ENCODE results near the gene PRKN. TPM values are rescaled to one million over a fixed set of nuclear protein-coding genes. Genes with fewer than 3 reads are reported as not detected.

The PRKN gene
- total RNA-seq, 2 donors from 2014 or later = 15.7 to 19.3 TPM

DNA sequence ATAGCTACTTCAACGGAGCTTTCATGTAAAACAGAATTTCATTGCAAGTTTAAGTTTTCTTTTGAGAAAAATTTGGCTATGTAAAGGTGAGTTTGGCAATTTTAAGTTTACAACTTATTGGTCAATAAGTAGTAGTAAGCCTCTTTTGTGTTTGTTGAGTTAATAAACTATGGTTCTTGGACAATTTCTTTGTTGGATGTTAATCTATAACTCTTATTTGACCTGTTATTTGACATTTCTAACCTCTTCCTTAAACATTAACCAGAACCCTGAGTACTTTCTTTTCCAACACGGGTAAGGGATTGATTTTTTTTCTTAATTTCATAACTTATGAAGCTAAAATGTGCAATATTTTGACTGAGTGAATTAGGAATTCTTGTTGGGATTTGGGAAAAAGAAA lies 354.4 kb downstream of the PRKN start:
- Histone ChIP-seq H3K27me3 (no peaks in the 10 kb centered on the region), H3K4me3 (no peak overlapping the region), H3K27ac (no peak overlapping the region), H3K9me3 (no peaks in the 10 kb centered on the region), H3K4me1 (peaks cover 0 to 10% of the 10 kb centered on the region in 2 donors), H3K36me3 (no peaks in the 10 kb centered on the region)
- TF ChIP-seq, protein P1, sequence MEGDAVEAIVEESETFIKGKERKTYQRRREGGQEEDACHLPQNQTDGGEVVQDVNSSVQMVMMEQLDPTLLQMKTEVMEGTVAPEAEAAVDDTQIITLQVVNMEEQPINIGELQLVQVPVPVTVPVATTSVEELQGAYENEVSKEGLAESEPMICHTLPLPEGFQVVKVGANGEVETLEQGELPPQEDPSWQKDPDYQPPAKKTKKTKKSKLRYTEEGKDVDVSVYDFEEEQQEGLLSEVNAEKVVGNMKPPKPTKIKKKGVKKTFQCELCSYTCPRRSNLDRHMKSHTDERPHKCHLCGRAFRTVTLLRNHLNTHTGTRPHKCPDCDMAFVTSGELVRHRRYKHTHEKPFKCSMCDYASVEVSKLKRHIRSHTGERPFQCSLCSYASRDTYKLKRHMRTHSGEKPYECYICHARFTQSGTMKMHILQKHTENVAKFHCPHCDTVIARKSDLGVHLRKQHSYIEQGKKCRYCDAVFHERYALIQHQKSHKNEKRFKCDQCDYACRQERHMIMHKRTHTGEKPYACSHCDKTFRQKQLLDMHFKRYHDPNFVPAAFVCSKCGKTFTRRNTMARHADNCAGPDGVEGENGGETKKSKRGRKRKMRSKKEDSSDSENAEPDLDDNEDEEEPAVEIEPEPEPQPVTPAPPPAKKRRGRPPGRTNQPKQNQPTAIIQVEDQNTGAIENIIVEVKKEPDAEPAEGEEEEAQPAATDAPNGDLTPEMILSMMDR (IDR thresholded peaks at IDR 0.05) = no peak
- DNase-seq (ENCODE audit: low spot score) = no peak

DNA sequence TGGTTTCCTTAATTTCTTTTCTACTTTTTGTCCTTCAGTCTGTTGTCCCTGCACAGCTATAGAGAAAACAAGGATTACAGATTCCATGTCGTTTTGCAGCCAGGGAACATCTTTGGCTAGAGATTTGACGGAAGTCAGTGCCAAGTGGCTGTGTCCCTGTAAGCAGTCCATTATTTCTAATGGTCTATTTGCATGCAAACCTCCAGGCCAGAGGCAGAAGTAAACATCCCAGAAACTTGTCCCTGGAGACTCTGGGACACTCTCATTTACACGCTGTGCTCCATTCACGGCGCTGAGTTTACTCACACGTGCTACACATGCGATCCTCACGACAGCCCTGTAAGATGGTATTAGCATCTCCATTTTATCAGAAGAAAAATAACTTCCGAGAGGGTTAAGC lies 355.5 kb downstream of the PRKN start:
- no peak overlapping the region for H3K4me3 ChIP-seq
- no peak overlapping the region for H3K27ac ChIP-seq
- H3K36me3 ChIP-seq = no peaks in the 10 kb centered on the region
- peaks cover 0 to 10% of the 10 kb centered on the region in 2 donors for H3K4me1 ChIP-seq
- no peaks in the 10 kb centered on the region for H3K9me3 ChIP-seq
- no peaks in the 10 kb centered on the region for H3K27me3 ChIP-seq
- DNase-seq (ENCODE audit: low spot score) = no peak
- TF ChIP-seq, protein P1 (IDR thresholded peaks at IDR 0.05) = no peak

DNA sequence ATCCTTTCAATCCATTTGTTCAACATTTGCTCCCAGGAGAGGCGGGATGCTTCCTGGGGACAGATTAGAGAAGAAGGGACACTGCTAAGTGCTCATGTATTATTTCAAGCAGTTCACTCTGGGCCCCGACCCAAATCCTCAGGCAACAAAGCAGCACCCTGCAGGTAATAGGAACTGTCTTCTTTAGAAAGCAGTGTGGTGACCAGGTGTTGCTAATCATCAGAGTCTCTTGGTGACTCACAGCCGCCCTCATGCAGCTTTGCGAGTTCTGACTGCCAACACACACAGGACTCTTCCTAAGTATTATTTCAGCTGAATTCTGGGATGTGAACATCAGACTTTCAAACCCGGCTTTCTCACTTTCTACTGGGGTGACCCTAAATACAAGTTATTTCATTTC lies 356.4 kb downstream of the PRKN start:
- TF ChIP-seq, protein P1 (IDR thresholded peaks at IDR 0.05) = no peak
- H3K36me3 ChIP-seq = no peaks in the 10 kb centered on the region
- DNase-seq (ENCODE audit: low spot score) = no peak

DNA sequence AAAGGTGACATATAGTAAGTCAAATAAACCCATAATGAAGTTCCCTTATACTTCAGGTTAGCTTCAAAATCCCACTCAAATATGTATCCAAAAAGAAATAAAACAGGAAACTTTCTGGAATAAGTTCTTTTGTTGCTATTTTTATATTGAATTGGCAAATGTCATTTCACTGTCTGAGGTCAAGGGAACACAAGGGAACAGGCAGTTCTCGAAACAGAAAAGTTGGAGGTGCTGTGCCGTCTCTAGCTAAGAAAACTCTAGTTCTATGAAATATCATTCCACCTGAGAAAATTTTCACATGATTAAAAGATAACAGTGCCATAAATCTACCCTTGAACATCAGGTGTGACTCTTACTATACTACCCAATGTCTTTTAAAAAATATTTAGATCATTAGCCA lies 358.5 kb downstream of the PRKN start:
- DNase-seq (ENCODE audit: low spot score) = no peak
- no peaks in the 10 kb centered on the region for H3K36me3 ChIP-seq
- H3K4me3 ChIP-seq = no peak overlapping the region
- H3K4me1 ChIP-seq = peaks cover 0 to 10% of the 10 kb centered on the region in 2 donors
- no peak overlapping the region for H3K27ac ChIP-seq
- no peaks in the 10 kb centered on the region for H3K27me3 ChIP-seq
- H3K9me3 ChIP-seq = no peaks in the 10 kb centered on the region
- TF ChIP-seq, protein P1 (IDR thresholded peaks at IDR 0.05) = no peak

More for the DNA sequence above, 356.4 kb downstream of the PRKN start:
- Histone ChIP-seq H3K27me3 (no peaks in the 10 kb centered on the region), H3K4me1 (peaks cover 0 to 10% of the 10 kb centered on the region in 2 donors), H3K9me3 (no peaks in the 10 kb centered on the region), H3K4me3 (no peak overlapping the region), H3K27ac (no peak overlapping the region)

DNA sequence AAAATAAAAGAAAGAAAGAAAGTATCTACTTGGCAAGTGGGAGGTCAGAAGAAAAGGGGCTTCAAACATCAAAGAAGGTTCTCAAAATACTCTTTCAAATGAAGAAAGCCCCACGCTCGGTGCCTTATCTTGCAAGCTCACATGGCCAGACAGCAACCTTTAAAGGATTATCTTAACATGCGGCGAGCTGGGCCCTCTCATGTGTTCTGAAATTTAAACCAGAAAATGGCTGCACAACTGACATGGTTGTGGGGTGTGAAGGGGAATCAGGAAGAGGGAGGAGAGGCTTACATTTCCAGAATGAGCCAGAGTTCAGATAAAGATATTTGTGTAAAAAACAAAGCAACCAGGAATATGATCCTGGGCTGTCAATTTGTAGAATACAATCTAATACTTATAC lies 363.1 kb downstream of the PRKN start:
- no peak for DNase-seq (ENCODE audit: low spot score)
- H3K27ac ChIP-seq = no peak overlapping the region
- H3K9me3 ChIP-seq = no peaks in the 10 kb centered on the region
- no peak overlapping the region for H3K4me3 ChIP-seq
- H3K27me3 ChIP-seq = no peaks in the 10 kb centered on the region
- TF ChIP-seq, protein P1 (IDR thresholded peaks at IDR 0.05) = no peak
- peaks cover 0 to 10% of the 10 kb centered on the region in 2 donors for H3K4me1 ChIP-seq
- H3K36me3 ChIP-seq = no peaks in the 10 kb centered on the region

DNA sequence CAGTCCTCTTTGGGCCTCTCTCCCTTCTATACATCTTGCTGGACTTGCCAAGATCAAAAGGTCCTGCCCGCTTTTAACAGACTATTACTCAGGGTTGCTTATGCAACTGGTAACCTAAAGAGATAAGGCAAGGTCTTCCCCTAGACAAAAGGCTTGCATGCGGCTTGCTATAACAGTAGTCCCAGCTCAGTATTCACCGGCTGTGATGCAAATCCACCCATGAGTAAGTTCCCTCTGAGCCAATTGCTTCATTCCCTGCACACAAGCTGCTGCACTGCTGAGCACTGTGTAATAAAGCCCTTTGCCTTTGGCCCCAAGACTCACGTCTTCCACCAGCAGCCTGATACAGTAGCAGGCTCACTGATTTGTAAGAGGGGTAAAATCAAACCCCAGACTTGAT lies 363.8 kb downstream of the PRKN start:
- Histone ChIP-seq H3K9me3 (no peaks in the 10 kb centered on the region), H3K27ac (no peak overlapping the region), H3K36me3 (no peaks in the 10 kb centered on the region), H3K27me3 (no peaks in the 10 kb centered on the region), H3K4me1 (peaks cover 0 to 4% of the 10 kb centered on the region in 2 donors), H3K4me3 (no peak overlapping the region)
- TF ChIP-seq, protein P1 (IDR thresholded peaks at IDR 0.05) = no peak
- DNase-seq (ENCODE audit: low spot score) = no peak
